H9 (cell line): Measurements from ENCODE around the gene GALNT17. TPM values are rescaled to one million over a fixed set of nuclear protein-coding genes. Genes with fewer than 3 reads are reported as not detected.

ENCODE experiments used
- DNase-seq: peaks from one replicate; pipeline ENCODE4 v3.0.0-alpha.2; 2017
- H2AFZ ChIP-seq: one replicate; pipeline ENCODE4 v1.6.1; 2013; ENCODE audit warnings: mild to moderate bottlenecking, low read length, control low read depth, moderate library complexity
- H2AK5ac ChIP-seq: 2 replicates; pipeline ENCODE4 v1.6.1; 2013; ENCODE audit warnings: low read length, control low read depth, mixed read lengths; ENCODE audit not compliant: insufficient read length
- H2BK120ac ChIP-seq: one replicate; pipeline ENCODE4 v1.6.1; 2013; ENCODE audit warnings: low read depth, mild to moderate bottlenecking, low read length, control low read depth, inconsistent platforms; ENCODE audit not compliant: poor library complexity, severe bottlenecking
- H2BK12ac ChIP-seq: 2 replicates; pipeline ENCODE4 v1.6.1; 2013; ENCODE audit warnings: low read length, control low read depth, mixed read lengths, low read depth; ENCODE audit not compliant: insufficient read length
- H2BK15ac ChIP-seq: 2 replicates; pipeline ENCODE4 v1.6.1; 2013; ENCODE audit warnings: low read depth, low read length, control low read depth
- H2BK20ac ChIP-seq: one replicate; pipeline ENCODE4 v1.6.1; 2013; ENCODE audit warnings: low read depth, mild to moderate bottlenecking, low read length, control low read depth, inconsistent platforms; ENCODE audit not compliant: poor library complexity, severe bottlenecking
- H2BK5ac ChIP-seq: 2 replicates; pipeline ENCODE4 v1.6.1; 2013; ENCODE audit warnings: low read length, control low read depth, mixed read lengths; ENCODE audit not compliant: insufficient read length
- H3K14ac ChIP-seq: 2 replicates; pipeline ENCODE4 v1.6.1; 2013; ENCODE audit warnings: low read length, control low read depth; ENCODE audit not compliant: insufficient read depth
- H3K18ac ChIP-seq: 2 replicates; pipeline ENCODE4 v1.6.1; 2013; ENCODE audit warnings: low read depth, mild to moderate bottlenecking, mixed read lengths, low read length, control low read depth; ENCODE audit not compliant: insufficient read length
- H3K23ac ChIP-seq: 2 replicates; pipeline ENCODE4 v1.6.1; 2013; ENCODE audit warnings: low read length, control low read depth, mixed read lengths, low read depth; ENCODE audit not compliant: insufficient read length
- H3K23me2 ChIP-seq: 2 replicates; pipeline ENCODE4 v1.6.1; 2013; ENCODE audit warnings: low read depth, mild to moderate bottlenecking, mixed read lengths, low read length, control low read depth; ENCODE audit not compliant: insufficient read length, poor library complexity, severe bottlenecking
- H3K27ac ChIP-seq: 2 replicates; pipeline ENCODE4 v1.5.1; 2013; ENCODE audit warnings: low read length, control low read depth, mixed read lengths, low read depth; ENCODE audit not compliant: insufficient read length
- H3K27me3 ChIP-seq: 2 replicates; pipeline ENCODE4 v1.6.1; 2013; ENCODE audit warnings: low read length, control low read depth, inconsistent platforms; ENCODE audit not compliant: insufficient read depth
- H3K4ac ChIP-seq: 2 replicates; pipeline ENCODE4 v1.6.1; 2013; ENCODE audit warnings: low read depth, mild to moderate bottlenecking, control low read depth, inconsistent platforms, low read length, moderate library complexity
- H3K4me1 ChIP-seq: 2 replicates; pipeline ENCODE4 v1.6.1; 2013; ENCODE audit warnings: low read length, control low read depth, inconsistent platforms; ENCODE audit not compliant: insufficient read depth
- H3K4me2 ChIP-seq: 2 replicates; pipeline ENCODE4 v1.6.1; 2013; ENCODE audit warnings: low read length, control low read depth, mixed read lengths; ENCODE audit not compliant: insufficient read length, insufficient read depth
- H3K56ac ChIP-seq: 2 replicates; pipeline ENCODE4 v1.6.1; 2013; ENCODE audit warnings: low read depth, mild to moderate bottlenecking, mixed read lengths, low read length, control low read depth; ENCODE audit not compliant: insufficient read length
- H3K79me1 ChIP-seq: 2 replicates; pipeline ENCODE4 v1.6.1; 2013; ENCODE audit warnings: low read depth, mild to moderate bottlenecking, moderate library complexity, low read length, control low read depth, inconsistent platforms; ENCODE audit not compliant: insufficient read depth, poor library complexity, severe bottlenecking
- H3K79me2 ChIP-seq: 2 replicates; pipeline ENCODE4 v1.6.1; 2013; ENCODE audit warnings: low read length, control low read depth, inconsistent platforms; ENCODE audit not compliant: insufficient read depth
- H3K9ac ChIP-seq: 2 replicates; pipeline ENCODE4 v1.6.1; 2013; ENCODE audit warnings: low read length, control low read depth, mixed read lengths; ENCODE audit not compliant: insufficient read length; ENCODE audit errors: extremely low read depth
- H3K9me3 ChIP-seq: one replicate; pipeline ENCODE4 v1.6.1; 2013; ENCODE audit warnings: low read depth, low read length, inconsistent platforms; ENCODE audit not compliant: control insufficient read depth
- H3T11ph ChIP-seq: one replicate; pipeline ENCODE4 v1.6.1; 2013; ENCODE audit warnings: mild to moderate bottlenecking, low read length, control low read depth, inconsistent platforms
- H4K20me1 ChIP-seq: one replicate; pipeline ENCODE4 v1.6.1; 2013; ENCODE audit not compliant: control insufficient read depth, insufficient read length, insufficient read depth
- H4K5ac ChIP-seq: 2 replicates; pipeline ENCODE4 v1.6.1; 2013; ENCODE audit warnings: low read depth, mild to moderate bottlenecking, mixed read lengths, low read length, control low read depth; ENCODE audit not compliant: insufficient read length
- H4K8ac ChIP-seq: replicated peaks from 2 replicates; pipeline ENCODE4 v1.6.1; 2013; ENCODE audit warnings: low read length, control low read depth, mixed read lengths, low read depth; ENCODE audit not compliant: insufficient read length
- H4K91ac ChIP-seq: 2 replicates; pipeline ENCODE4 v1.6.1; 2013; ENCODE audit warnings: low read depth, mild to moderate bottlenecking, moderate library complexity, mixed read lengths, low read length, control low read depth; ENCODE audit not compliant: insufficient read length
- H3K27ac Mint-ChIP-seq, 3 experiments: 2 replicates in 2 of 3; 3 replicates in 1 of 3; pipeline ENCODE4 v1.8.0; 2020 to 2021; ENCODE audit warnings: mixed read lengths in 3 of 3, mild to moderate bottlenecking in 1 of 3, moderate library complexity in 1 of 3
- H3K27me3 Mint-ChIP-seq: 2 replicates; pipeline ENCODE4 v1.8.0; 2021; ENCODE audit warnings: low read depth, mild to moderate bottlenecking, moderate library complexity, mixed read lengths
- H3K36me3 Mint-ChIP-seq, 3 experiments: 2 replicates in 2 of 3; 3 replicates in 1 of 3; pipeline ENCODE4 v1.8.0; 2020 to 2021; ENCODE audit warnings: low read depth in 3 of 3, mixed read lengths in 3 of 3; ENCODE audit not compliant: insufficient read depth in 1 of 3
- H3K4me1 Mint-ChIP-seq, 2 experiments: 2 replicates each; pipeline ENCODE4 v1.8.0; 2020; ENCODE audit warnings: mixed read lengths in 2 of 2
- H3K4me3 Mint-ChIP-seq, 2 experiments: 2 replicates in 1 of 2; 3 replicates in 1 of 2; pipeline ENCODE4 v1.8.0; 2020 to 2021; ENCODE audit warnings: mild to moderate bottlenecking in 2 of 2, mixed read lengths in 2 of 2, moderate library complexity in 1 of 2
- H3K9me3 Mint-ChIP-seq, 2 experiments: 2 replicates in 1 of 2; 3 replicates in 1 of 2; pipeline ENCODE4 v1.8.0; 2020; ENCODE audit warnings: mild to moderate bottlenecking in 2 of 2, mixed read lengths in 2 of 2, moderate library complexity in 1 of 2
- WGBS: extraction: QIAGEN DNeasy Blood & Tissue Kit; methylation state at CpG from one replicate; pipeline ENCODE4 v1.1.7; 2013; ENCODE audit warnings: missing lambda C conversion rate, low lambda C conversion rate, mixed read lengths; ENCODE audit not compliant: insufficient read length; ENCODE audit errors: extremely low coverage; 5-methylcytosine and 5-hydroxymethylcytosine counted together
- total RNA-seq: library from RNA; stranded (reverse); gene quantifications from 2 replicates; pipeline ENCODE4 v1.2.1, GENCODE V29; 2021
- TF ChIP-seq, protein P1 (sequence below): fragments of 200-600 bp; sonication (generic); conservative IDR thresholded peaks from 3 replicates; pipeline ENCODE4 v1.8.0; 2021; ENCODE audit warnings: antibody characterized with exemption, mild to moderate bottlenecking

Gene GALNT17
- total RNA-seq, 1 experiment from 2014 or later = 43.2 TPM

DNA sequence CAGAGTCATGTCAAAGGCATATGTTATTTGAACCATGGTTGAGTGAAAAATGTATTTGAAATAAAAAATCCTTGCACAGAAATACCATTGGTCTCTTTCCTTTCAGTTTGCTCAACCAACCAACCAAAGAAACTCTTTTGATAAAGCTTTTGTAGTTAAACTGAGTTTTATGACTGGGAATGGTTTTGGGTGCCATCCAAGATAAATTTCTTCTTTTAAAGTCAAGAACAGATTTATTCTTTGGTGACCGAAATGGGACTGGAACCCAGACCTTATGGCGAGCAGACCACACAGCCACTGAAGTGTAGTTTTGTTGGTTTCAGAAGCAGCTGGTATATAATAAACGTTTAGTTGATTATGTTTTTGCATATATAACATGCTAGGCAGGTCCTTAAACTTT lies 2.8 kb upstream of the GALNT17 start:
- no peak overlapping the region for H3K27ac ChIP-seq
- H3K79me1 ChIP-seq = no peaks in the 10 kb centered on the region
- Mint-ChIP-seq H3K27me3 (no peaks in the 10 kb centered on the region), H3K4me1 (peaks cover 25 to 31% of the 10 kb centered on the region in 2 experiments), H3K9me3 (peaks cover 0 to under 1% of the 10 kb centered on the region in 2 experiments; a peak in 1 of 5 replicates), H3K4me3 (no peak overlapping the region), H3K36me3 (peaks cover 9 to 12% (median 11%) of the 10 kb centered on the region in 3 experiments), H3K27ac (no peak overlapping the region)
- H2BK20ac ChIP-seq = no peak overlapping the region
- no peaks in the 10 kb centered on the region for H3K9me3 ChIP-seq
- H3K23ac ChIP-seq = no peak overlapping the region
- no peak overlapping the region for H4K8ac ChIP-seq
- H3K79me2 ChIP-seq = peaks cover 12% of the 10 kb centered on the region
- no peak overlapping the region for H2BK120ac ChIP-seq
- H3K4ac ChIP-seq = no peak overlapping the region
- H2BK15ac ChIP-seq = no peak overlapping the region
- no peak overlapping the region for H2BK5ac ChIP-seq
- WGBS = no CpG with 5 or more reads among the region's 3 CpGs
- H3K14ac ChIP-seq = no peak overlapping the region
- H2AK5ac ChIP-seq = no peak overlapping the region
- no peak overlapping the region for H3K56ac ChIP-seq
- H3K27me3 ChIP-seq = no peaks in the 10 kb centered on the region
- DNase-seq = no peak
- no peak overlapping the region for H4K5ac ChIP-seq
- H4K20me1 ChIP-seq = peaks cover 2% of the 10 kb centered on the region
- no peak overlapping the region for H4K91ac ChIP-seq
- TF ChIP-seq, protein P1, sequence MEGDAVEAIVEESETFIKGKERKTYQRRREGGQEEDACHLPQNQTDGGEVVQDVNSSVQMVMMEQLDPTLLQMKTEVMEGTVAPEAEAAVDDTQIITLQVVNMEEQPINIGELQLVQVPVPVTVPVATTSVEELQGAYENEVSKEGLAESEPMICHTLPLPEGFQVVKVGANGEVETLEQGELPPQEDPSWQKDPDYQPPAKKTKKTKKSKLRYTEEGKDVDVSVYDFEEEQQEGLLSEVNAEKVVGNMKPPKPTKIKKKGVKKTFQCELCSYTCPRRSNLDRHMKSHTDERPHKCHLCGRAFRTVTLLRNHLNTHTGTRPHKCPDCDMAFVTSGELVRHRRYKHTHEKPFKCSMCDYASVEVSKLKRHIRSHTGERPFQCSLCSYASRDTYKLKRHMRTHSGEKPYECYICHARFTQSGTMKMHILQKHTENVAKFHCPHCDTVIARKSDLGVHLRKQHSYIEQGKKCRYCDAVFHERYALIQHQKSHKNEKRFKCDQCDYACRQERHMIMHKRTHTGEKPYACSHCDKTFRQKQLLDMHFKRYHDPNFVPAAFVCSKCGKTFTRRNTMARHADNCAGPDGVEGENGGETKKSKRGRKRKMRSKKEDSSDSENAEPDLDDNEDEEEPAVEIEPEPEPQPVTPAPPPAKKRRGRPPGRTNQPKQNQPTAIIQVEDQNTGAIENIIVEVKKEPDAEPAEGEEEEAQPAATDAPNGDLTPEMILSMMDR = no peak
- no peak overlapping the region for H3K9ac ChIP-seq
- no peak overlapping the region for H3T11ph ChIP-seq
- no peak overlapping the region for H3K4me2 ChIP-seq
- H3K23me2 ChIP-seq = peaks cover 21% of the 10 kb centered on the region
- no peak overlapping the region for H2AFZ ChIP-seq
- no peak overlapping the region for H2BK12ac ChIP-seq
- no peak overlapping the region for H3K18ac ChIP-seq
- peaks cover 12% of the 10 kb centered on the region for H3K4me1 ChIP-seq
